Femur (tissue), 1 donor: ENCODE results near the gene MRNIP.

Experiments used
- DNase-seq: peaks from one replicate; pipeline ENCODE4 v3.0.0-alpha.2; 2017

Gene MRNIP

DNA sequence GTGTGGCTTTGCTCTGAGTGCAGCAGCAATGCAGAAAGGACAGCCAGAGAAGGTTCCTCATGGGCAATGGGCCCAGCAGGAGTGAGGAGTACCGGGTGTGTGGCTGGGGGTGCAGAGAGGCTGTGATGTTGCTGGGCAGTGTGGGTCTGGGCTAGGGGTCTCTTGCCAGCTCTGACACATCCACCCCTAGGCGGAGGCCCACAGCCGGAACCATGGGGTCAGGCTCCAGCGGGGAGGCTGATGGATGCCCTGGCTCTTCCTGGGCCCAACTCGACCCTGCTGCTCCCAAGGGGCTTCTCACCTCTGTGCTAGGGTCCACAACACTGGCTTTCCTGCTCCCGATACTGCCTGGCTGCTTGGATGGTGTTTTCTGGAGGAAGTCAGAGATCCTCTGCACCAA, 29.2 kb upstream of the MRNIP start:
- no peak for DNase-seq

DNA sequence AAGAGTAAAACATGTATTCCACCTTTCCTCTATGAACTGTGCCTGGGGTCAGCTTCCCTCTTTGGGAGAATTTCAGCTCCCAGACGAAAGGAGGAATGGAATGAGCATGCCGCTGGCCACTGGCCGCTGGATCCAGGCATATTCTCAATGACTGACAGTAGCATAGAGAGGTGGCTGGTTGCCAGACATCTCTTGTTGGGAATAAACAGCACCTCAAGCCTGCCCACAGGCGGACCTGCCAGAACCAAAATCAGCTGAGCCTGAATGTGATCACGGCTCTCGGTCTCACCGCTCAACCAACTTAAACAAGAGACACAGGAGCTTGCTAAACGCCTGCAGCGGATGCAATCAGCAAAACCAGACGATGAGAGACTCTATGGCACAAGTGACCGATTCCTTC, 28.5 kb upstream of the MRNIP start:
- no peak for DNase-seq

DNA sequence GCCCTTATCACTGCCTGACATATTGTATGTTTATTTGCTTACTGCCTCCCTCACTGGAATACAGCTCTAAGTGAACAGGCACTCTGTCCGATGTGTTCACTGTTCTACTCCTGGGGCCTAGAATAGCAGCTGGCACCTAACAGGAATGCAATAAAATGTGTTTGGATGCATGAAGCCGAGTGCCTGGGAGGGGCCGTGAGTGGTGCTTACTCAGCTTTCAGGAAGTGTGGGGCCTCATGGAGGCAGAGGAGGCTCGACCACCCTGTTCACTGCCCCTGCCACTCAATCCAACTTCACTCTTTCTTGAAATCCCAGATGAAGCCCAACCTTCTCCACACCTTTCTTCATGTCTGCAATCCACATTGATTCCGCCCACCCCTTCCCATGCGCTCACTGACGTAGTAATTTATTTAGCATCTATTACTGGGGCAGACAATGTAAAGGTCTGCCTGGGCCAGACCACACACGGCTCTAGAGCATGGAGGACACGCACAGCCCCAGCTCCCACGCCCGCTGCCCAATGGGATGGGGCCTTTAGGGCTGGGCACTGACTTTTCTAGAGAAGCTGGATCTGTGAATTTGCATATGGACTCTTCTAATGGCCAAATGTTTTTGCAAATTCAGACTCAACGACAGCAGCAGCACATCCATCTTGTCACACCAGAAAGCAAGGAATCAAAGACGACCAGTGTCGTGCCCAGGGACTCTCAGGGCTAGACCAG, 27.7 kb upstream of the MRNIP start:
- DNase-seq: no peak

DNA sequence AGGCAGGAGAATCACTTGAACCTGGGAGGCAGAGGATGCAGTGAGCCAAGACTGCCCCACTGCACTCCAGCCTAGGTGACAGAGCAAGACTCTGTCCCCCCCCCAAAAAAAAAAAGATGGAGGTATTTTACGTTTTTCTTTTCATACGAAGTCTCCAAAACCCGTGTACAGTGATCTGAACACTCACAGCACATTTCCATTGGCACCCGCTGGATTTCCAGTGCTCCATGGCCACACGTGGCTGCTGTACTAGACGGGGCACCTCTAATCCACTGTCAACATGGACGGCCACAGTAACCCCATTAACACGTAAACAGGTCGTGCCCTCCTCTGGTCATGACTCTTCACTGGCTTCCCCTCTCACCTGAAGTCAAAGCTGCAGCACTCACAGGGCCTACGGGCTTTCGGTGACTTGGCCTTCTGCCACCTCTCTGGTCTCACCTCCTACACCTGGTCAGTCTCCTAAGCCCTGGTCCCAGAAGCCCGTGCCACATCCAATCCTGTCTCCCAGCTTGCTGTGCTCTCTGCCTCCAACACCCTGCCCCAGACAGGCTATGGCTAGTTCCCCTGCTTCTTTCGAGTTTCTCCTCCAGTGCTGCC, 27.0 kb upstream of the MRNIP start:
- DNase-seq: no peak

DNA sequence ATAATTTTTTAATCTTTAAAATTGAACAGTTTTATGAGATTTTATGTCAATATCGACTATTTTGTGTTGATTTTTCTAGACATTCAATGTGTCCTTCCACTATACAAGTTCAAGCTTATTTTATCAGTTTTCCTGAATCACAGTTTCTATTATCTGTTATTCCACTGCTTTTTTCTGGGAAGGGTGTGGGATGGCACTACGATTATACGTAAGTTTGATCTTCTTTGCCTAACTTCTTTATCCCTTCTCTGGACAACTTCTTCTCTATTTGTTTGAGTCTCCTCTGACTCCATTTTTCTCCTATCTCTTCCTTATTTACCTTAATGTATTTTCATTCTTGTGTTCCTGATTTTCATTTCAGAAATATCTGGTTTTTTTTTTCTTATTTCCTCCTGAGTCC, 24.5 kb upstream of the MRNIP start:
- no peak for DNase-seq

DNA sequence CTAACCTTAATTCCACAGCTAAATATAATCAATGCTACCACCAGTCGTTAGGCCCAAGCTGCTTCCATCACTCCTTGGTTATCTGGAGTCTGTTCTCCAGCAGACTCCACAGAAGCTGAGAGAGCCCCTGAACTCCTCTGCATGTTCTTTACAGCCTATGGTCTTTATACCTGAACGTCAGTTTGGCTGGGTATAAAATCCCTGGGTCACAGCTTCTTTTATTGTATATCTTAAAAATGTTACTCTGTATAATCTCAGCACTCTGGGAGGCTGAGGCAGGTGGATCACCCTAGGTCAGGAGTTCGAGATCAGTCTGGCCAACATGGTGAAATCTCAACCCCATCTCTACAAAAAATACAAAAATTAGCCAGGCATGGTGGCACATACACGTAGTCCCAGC, 23.7 kb upstream of the MRNIP start:
- no peak for DNase-seq

DNA sequence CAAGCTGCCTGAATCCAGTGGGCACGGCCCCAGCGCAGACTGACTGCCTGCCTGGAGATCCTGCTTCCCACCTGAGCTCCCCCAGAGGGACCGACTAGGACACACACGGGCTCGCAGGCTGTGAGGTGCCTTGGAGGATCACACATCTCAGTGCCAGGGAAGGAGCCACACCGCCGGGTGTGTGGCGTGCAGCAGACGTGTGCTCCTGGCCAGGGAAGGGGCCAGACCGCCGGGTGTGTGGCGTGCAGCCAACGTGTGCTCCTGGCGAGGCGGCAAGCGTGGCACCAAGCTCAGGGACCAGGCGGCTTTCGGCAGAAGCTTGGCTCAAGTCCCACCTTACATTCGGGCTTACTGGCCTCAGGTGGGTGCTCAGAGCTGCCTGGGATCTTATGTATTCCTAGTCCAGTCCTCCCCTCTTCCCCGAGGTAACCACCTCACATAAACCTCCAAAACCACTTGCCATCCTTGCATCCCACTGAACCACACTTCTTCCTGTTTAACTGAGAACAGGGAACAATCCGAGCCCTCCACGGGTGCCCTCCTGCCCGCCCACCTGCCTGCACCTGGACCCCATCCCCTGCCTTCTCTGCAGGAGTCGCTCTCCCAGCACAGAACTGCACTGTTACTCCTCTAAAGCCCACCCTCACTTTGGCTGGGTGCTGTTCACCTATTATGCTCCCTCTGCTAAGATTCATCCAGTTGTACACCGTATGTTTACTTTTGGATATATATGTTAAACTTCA, 22.4 kb upstream of the MRNIP start:
- peak; percentile 13 for DNase-seq

DNA sequence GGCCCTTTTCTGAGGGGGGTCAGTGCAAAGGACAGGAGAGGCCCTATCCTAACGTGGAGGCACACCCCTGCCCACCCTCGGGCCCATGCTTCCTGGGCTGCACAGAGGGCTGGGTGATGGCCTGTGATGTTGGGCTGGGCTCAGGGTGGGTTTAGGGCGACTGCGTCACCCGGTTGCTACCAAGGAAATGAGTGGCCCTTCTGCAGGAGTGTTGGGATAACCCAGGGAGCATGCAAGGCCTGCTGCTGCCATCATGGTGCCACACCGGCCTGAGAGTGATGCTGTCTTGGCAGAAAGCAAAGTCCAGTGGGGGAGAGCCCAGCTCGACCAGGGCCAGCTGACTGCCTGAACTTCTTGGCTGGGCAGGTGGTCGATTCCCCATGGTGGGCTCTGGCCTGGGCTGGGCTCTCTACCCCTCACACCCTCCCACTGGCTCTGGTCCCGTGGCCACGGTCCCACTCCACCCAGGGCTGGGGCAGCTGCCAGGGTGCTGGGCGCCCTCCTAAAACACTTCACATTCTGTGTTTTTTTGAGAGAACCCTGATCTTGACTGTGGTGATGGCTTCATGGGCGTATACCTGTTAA, 21.5 kb upstream of the MRNIP start:
- DNase-seq: no peak

DNA sequence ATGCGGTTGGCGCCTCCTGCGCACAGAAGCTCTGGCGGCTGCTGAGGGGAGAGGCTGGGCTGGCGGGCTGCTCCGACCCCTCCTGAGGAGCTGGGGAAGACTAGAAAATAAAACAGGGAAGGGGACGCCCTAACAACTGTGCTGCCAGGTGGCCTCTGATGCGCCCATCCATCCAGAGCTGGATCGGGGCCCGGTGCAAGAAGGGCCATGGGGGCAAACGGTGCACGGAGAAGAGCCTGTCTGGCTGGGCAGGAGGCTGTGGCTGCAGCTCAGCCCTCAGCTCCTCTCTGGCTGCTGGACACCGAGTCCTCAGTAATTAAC, 21.0 kb upstream of the MRNIP start:
- peak; percentile 16 for DNase-seq

DNA sequence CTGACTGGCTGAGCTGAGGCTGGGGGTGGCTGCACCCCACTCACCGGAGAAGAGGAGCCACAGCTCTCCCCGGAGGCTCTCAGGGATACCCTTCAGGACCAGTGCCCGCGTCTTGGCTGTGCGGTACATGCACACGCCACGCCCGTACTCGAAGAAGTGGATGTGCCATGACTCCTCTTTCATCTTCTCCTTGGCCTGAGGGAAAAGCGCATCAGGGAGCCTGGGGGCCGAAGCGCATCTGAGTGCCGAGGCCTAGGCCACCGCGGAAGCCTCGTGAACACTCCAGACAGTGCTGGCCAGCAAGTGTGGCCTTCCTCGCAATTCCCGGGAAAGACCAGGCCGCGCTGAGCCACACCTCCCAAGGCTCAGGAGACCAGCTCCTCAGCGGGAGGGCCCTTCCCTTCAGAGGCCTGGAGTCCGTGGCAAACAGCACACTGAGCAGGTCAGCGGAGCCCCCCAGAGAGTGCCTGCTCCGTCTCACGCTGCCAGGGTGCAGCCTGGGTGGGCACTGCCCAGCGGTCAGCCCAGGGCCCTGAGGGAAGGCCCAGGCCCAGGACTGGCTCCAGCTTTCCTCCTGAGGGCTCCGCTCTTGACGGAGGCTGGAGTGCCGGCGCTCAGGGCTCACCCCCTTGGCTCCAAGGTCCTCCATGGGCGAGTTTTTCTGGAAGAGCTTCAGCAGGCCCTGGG, 20.5 kb upstream of the MRNIP start:
- DNase-seq: peak; percentile 12

DNA sequence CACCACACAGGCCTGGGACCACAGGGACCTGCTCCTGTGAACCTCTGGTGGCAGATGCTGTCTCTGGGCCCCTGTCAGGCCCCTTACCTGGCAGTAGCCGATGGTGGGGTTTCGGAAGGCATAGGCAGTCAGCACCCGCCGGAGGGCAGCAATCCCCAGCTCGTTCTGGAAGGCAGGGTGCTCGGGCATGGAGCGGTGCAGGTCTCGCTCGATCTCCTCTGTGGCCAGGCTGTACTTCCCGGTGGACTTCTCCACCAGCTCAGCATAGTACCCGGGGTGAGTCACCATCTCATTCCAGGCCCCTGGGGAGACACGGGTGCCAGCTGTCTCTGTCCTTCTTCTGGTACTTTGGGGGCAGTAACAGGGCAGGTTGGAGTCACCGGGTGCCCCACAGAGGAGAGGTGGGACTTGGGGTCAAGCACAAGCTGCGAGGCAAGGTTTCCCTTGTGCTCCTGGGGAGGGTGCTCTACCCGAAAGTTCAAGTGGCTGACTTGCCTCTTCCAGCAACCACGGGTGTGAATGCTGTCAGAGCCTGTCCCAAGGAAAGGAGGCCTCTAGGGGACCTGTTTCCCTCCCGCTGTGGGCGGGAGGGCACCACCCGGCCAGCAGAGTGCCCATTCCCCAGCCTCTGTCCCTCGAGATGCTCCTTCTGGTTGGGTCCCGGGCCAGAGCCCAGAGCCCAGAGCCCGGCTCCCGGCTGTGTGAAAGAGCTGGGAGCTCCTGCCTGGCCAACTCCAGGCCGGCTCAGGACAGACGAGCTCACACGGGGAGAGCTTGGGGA, 19.8 kb upstream of the MRNIP start:
- DNase-seq: peak; percentile 13

DNA sequence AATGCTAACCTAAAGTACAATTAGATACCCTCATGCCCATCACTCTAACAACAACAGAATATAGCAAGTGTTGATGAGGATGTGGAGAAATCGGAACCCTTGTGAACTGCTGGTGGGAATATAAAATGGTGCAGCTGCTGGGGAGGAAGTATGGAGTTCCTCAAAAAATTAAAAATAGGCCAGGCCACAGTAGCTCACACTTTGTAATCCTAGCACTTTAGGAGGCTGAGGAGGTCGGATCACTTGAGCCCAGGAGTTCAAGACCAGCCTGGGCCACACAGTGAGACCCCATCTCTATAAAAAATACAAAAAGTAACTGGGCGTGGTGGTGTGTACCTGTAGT, 18.0 kb upstream of the MRNIP start:
- DNase-seq: no peak

DNA sequence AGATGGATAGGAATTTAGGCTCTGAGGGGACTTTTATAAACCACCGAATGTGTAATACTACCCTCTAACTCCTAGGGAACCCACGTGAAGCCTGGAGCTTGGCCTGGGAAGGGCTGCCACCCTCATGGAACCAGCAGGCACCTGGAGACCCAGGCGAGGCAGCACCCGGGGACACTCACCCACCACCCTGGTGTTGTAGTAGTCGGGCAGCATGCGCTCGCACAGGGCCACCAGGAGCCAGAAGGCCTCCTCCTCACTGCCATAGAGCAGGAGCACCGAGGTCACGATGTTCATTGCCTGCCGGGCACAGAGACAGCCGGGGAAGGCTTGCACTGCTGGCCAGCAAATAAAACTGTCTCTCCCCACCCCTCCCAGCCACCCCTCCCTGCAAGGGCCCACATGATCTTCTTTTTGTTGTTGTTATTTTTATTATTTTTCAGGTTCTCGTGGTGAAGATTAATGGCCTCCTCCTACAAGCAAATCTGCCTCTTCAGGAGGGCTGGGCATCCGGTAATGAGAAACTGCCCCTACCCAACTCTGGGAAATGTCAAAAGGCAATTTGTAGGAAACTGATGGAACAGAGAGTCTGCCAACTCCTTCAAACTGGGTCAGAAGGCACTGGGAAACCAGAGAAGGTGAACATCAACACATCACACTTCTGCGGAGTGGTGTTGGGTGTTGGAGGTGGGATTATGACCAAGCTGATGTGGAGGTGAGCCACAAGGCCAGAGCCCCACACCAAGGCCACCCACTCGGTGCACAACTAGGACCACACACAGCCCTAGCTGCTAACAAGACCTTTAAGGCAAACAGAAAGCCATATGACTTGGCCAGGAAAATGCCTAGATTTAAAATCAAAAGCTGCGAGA, 17.4 kb upstream of the MRNIP start:
- DNase-seq: no peak

DNA sequence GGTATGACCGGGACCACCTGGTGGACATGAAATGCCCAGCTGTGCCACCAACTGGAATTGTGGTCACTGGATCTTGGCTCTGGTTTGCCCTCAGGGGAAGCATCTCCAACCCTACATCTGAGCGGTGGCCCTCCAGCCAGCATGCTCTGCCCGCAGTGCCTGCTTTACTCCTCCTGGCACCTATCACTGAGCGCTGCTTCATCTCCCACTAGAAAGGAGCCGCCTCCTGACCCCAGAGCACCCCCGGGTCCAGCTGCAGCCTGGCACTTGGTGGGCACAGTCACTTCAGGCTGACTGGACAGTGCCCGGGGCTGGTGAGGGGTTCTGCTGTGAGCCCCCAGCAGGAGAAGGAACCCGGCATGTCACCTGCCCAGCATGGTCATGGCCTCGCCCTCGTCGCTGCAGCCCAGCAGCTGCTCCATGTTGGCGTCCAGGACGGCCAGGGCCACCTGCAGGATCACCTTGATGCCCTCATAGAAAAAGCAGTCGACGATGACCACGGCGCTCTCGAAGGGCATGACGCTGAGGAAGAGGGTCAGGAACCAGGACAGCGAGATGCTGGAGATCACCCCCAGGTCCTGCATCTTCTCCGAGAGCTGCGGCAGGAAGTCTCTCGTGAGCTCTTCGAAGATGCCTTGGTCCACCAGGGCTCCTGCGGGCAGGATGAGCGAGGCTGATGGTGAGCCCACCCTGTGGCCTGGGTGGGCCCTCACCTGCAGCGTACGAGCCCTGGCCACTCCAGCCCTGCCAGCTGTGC, 16.1 kb upstream of the MRNIP start:
- peak; percentile 13 for DNase-seq

DNA sequence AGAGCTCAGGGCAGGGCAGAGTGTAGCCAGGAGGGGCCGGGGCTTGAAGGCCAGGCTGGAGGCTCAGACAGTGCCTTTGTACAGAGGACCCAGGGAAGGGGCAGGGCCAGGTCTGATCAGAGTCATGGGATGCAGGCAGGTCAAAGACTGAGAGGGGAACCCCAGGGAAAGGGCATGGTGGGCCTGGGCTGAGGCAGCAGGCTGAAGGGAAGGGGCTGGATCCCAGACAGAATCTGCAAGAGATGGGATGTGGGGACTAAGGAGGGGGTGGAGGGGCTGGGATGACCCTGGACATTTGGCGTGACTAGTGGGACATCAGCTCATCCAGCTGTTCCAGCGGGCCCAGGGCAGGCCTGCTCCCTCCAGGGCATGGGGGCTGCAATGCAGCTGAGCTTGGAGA, 15.5 kb upstream of the MRNIP start:
- peak; percentile 11 for DNase-seq

DNA sequence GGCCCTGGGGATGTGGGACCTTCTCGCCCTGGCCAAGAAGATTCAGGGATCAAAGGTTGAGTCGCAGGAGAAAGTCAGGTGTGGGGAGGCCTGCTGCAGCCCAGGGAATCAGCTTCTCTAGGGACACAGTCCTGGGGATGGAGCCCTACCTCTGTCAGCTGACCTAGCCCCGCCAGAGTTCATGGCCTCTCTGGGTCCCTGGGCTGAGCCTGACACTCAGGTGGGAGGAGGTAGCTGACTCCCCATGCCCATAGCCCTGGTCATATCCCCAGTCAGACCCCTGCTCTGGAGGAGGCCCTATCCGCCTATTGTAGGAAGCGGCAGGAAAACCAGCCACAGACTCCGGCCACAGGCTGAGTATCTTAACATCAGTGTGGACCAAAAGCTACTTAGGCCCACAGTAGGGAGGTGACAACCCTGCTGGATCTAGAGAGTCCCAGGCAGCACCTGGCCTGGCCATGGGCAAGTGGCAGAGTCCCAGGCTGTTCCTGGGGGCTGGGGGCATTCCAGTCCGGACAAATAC, 15.0 kb upstream of the MRNIP start:
- peak; percentile 11 for DNase-seq

DNA sequence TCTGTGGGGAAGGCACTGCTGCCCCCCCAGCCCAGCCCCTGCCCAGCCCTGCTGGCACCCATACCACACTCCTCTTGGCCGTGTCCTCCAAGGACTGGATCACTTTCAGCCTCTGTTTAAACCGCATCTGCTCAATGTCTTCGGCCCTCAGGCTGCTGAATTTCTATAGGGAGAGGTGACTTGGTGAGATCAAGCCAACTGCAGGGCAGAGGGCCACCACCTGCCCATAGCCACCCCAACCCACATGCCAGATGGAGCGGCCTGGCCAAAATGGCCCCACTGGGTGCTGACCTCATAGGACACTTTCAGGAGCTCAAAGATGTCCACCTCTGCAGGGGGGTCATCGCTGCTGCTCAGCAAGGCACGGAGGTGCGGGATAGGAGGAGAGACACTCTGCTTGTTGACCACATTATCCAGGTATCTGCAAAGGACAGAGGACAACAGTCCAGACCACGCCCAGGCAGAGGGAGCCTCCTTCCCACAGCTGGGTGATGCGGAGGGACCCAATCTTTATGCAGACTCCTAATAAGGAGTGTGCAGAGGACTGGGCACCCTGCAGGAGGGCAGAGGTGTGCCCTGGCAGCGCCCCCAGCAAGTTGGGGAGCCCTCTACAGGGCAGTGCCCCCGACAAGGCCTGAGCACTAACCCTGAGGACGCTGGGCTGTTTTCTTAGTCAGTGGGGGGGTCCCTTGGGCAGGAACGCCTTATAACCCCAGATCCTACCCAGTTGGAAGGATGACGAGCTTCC, 14.4 kb upstream of the MRNIP start:
- DNase-seq: peak; percentile 12

DNA sequence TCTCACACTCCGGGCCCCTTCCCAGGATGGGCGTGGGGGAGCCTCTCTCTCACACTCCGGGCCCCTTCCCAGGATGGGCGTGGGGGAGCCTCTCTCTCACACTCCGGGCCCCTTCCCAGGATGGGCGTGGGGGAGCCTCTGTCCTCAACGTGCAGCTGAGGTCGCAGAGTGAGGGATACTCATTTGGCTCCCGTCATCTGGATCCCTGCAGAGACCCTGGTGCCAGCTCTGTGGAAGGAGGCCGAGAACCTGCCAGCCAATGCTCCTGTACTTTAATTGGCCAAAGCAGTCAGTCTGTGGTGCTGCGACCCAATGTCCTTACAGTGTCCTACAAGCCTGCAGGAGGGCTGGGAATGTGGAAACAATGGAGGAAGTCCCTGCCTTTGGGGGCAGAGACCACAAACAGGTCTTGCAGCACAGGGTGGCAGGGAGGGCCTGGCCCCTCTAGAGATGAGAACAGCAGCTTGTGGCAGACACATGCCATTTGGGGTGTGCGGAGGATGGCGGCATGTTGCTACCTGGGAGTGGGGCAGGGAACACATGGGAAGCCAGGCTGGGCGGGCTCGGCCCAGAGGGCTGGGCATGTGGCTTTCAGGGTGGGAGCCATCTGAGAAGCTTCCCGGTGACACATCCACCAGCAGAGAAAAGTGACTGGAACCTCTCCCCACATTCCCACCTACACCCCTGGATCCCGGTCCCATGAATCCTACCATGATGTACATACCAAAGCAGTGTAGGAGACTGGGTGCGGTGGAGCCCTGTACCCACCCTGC, 13.6 kb upstream of the MRNIP start:
- peak; percentile 25 for DNase-seq

DNA sequence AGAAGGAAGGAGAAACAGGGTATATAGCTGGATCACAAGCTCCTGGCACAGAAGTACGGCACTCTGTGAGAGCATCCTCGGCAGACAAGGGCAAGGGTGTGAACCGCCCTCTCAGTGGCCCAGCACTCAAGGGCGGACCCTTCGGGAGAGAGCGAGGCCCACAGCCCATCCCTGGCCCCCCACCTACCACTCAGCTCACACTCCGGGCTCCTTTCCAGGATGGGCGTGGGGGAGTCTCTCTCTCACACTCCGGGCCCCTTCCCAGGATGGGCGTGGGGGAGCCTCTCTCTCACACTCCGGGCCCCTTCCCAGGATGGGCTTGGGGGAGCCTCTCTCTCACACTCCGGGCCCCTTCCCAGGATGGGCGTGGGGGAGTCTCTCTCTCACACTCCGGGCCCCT, 12.9 kb upstream of the MRNIP start:
- peak; percentile 70 for DNase-seq
